Measurements from ENCODE around the gene HAPLN2.

DNA sequence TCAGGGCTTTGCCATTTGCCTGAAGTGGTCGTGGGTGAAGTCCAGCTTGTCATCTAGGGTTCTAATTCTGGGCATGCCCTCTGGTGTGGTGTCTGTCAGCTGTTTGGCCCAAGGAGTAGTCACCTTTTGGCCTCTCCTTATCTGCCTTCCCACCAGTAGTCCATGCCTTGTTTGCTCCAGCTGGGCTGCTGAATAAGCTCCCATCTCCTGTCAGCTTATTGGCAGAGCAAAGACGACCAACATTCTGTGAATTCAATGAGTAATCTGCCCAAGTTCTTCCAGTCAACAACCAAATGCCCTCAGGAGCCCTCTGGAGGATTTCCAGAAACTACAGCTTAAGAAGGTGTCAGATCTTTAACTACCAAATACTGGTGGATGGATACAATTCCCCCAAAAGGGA is 29.7 kb downstream of the HAPLN2 start:
- TF ChIP-seq CTCF (IDR thresholded peaks at IDR 0.05), result no peak
- no peak for TF ChIP-seq POLR2A (IDR thresholded peaks at IDR 0.05)

Measured in thyroid gland (tissue), 4 donors.